GM18867 (cell line): Measurements from ENCODE around the gene CMKLR1.

Experiments
- ATAC-seq: cut with Tn5 transposase; IDR thresholded peaks from one replicate; pipeline ENCODE4 v1.9.1; 2021; ENCODE audit warnings: mild to moderate bottlenecking, moderate library complexity; ENCODE audit not compliant: unreplicated experiment

The CMKLR1 gene, protein sequence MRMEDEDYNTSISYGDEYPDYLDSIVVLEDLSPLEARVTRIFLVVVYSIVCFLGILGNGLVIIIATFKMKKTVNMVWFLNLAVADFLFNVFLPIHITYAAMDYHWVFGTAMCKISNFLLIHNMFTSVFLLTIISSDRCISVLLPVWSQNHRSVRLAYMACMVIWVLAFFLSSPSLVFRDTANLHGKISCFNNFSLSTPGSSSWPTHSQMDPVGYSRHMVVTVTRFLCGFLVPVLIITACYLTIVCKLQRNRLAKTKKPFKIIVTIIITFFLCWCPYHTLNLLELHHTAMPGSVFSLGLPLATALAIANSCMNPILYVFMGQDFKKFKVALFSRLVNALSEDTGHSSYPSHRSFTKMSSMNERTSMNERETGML

DNA sequence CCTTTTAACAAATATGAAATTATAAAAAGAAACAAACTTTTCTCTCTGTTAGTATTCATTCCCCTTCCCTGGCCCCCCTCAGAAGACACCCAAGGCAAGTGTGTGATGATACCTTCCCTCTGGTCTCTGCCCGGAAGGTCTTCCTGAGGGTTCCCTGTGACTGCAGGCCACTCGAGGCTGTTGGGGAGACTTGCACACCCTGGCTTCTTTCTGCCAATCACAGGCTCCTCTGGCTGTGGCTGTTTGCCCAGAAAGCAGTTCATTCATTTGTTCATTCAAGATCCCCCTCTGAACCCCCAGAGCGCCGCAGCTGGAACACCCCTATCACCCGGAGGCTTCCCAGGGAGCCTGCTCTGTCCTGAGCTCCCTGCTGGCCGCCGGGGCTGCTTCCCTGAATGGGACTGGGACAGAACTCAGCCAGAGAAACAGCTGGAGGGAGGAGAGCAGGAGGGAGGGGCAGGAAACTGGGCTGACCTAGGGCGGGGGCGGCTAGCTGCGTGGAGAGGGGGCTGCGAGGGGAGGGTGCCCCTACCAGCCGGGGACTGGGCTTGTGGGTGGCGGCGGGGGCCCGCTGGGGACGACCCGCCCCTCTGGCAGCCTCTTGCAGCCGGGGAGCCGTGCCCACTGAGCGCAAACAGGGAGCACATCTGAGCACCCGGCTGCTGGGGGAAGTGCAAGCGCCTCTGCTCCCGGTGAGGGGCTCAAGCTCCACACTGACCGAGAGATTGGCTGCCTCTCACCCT lies at the start of gene CMKLR1:
Gene CMKLR1, minus strand, starts transcription at position 397 of the 743 bp plus-strand sequence. CDS start 45,720 bp downstream, outside the sequence.
- ATAC-seq: no peak

DNA sequence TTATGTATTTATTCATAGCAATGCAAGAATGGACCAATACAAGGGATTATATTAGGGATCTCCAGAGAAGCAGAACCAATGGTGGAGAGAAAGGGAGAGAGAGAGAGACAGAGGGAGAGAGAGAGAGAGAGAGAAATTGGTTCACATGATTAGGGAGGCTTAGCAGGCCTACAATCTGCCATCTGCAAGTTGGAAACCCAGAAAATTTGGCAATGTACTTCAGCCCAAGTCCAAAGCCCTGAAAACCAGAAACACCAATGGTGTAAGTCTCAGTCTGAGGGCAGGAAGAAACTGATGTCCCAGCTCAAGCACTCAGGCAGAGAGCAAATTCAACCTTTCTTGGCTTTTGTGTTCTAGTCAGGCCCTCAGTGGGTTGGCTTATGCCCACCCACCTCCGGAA lies 48.7 kb upstream of the CMKLR1 start:
- no peak for ATAC-seq

DNA sequence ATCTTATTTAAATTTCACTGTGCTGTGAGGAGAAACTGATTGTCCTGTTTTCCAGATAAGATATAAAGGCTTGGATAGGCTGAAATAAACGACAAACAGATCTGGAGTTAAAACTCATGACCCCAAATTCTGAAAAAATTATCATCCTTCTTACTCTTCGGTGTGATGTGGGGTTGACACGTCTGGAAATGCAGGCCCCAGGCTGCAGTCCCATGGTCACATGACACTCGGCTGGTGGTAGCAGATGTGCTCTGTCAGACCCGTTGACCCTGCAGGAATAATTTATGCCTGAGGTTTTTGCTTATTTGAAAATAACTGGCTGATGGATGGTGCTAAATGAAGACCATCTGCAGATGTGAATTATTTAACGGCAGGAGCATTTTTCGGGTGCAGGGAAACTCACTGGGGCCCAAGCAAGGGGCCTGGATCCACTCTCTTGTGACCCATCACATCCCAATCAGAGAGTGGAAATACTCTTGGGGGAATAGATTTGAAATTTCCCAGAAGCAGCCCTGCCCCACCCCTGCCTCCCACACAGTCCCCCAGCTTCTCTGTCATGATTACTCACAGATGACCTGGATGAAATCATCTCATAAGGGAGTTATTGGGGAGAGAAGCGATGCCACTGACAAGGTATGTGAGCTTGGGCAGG lies 47.7 kb upstream of the CMKLR1 start:
- no peak for ATAC-seq

DNA sequence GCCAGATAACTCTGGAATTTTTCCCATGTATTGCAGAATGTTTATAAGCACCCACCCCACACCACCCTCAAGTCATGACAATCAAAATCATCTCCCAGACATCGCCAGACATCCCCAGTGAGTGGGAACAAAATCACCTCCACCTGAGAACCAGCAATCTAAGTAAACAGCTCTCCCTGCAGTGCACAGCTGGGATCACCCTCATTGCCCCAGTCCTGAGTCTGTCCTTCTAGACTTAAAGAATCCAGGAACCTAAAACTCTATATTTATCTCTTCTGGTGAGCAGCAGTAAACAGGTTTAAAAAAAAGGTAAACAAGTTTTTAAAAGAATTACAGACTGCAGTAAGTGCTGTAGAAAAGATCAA lies 43.3 kb upstream of the CMKLR1 start:
- ATAC-seq: no peak

DNA sequence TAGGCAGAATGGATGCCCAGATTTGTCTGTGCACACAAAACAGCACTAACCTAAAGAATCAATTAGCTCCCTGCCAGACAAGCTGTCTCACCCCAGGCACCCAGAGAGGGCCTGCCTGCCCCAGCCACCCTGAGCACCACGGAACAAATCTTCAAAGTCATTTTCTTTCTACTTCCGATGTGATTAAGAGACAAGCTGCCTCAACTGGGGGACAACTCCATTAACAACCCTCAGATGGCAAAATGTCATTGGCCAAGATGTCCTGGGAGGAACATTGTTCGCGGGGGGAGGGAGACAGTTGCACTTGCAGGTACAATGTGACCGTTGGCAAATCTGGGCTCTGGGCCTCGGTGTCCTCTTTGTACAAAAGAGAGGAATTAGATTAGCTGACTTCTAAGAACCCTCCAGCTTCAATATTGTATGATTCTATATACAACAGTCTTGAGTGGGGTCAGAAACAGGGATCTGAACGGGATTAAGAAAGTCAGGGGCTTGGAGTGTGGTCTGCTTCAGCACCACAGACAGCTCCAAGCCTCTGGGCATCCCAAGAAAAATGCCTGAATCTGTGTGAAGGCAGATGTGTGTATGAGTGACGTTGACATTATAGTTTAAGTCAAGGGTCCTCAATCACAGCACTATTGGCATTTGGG lies 42.8 kb upstream of the CMKLR1 start:
- no peak for ATAC-seq

DNA sequence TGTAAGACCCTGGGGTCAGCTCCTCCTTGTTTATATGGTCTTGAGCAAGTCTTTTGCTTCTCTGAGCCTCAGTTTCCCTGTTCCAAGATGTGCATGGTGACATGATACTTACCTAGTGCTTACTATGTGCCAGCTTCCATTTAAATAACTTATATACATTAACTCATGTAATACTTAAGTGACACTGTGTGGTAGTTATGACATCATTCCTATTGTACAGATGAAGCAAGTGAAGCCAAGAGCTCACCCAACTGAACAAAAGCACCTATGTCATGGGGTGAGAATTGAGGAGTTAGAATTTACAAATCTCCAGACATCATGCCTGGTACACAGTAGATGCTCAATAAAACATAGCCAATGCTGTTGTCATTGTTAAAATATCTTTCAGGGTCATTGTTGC lies 41.3 kb upstream of the CMKLR1 start:
- no peak for ATAC-seq

DNA sequence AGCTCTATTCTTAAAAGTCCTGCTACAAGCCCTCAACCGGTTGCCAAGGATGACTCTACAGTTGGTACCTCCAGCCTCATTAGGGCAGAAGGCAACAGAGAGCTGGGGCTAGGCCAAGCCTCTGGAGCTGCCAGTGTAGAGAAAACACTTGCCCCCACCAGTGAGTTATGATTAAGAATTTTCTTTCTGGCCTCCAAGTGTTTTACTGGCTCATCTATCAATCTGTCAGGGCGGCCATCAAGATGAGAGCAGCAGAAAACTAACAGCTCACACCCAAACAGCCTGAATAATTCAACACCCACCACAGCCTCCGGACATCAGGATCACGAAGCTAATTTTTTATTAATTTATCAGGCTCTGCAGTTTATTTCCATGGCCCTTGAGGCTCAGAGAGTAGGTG lies 40.7 kb upstream of the CMKLR1 start:
- no peak for ATAC-seq

DNA sequence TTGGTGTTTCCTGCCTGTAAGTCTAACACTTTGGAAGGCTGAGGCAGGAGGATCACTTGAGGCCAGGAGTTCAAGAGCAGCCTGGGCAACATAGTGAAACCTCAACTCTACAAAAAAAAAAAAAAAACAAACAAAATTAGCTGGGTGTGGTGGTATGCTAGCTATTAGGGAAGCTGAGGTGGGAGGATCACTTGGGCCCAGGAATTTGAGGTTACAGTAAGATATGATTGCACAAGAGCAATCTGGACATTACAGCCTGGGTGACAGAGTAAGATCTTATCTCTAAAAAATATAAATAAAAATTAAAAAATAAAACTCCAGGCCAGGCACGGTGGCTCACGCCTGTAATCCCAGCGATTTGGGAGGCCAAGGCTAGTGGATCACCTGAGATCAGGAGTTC lies 39.8 kb upstream of the CMKLR1 start:
- ATAC-seq: no peak

DNA sequence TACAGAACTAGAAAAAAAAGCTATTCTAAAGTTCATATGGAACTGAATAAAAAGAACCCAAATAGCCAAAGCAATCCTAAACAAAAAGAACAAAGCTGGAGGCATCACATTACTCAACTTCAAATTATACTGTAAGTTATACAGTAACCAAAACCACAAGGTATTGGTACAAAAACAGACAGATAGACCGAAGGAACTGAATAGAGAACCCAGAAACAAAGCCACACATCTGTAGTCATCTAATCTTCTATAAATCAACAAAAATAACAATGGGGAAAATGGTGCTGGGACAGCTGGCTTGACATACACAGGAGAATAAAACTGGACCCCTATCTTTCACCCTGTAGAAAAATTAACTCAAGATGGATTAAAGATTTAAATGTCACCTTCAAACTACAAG lies 38.1 kb upstream of the CMKLR1 start:
- no peak for ATAC-seq

DNA sequence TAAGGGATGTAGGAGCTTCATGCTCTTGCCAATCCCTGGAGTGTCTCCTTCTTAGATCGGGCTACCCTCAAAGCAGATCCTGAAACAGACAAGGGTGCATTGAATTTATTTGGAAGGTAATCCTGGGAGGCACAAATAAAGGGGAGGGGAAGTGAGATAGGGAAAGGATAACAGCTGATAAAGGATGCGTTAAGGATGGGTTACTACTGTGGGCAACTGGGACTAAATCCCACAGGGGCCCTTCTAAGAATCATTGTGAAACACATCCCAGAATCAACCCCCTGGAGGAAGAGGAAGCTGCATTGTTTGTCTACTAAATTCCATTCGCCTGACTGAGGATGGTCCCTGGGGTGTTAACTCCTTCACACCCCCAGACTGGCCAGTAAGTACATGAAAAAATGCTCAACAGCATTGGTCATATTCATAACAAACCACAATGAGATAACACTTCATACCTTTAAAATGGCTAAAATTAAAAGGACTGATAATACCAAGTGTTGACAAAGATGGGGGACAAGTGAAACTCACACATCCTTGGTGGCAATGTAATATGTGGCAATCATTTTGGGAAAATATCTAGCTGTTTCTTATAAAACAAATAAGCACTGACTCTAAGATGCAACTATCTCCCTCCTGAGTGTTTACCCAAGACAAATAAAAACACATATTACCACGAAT lies 37.0 kb upstream of the CMKLR1 start:
- no peak for ATAC-seq

DNA sequence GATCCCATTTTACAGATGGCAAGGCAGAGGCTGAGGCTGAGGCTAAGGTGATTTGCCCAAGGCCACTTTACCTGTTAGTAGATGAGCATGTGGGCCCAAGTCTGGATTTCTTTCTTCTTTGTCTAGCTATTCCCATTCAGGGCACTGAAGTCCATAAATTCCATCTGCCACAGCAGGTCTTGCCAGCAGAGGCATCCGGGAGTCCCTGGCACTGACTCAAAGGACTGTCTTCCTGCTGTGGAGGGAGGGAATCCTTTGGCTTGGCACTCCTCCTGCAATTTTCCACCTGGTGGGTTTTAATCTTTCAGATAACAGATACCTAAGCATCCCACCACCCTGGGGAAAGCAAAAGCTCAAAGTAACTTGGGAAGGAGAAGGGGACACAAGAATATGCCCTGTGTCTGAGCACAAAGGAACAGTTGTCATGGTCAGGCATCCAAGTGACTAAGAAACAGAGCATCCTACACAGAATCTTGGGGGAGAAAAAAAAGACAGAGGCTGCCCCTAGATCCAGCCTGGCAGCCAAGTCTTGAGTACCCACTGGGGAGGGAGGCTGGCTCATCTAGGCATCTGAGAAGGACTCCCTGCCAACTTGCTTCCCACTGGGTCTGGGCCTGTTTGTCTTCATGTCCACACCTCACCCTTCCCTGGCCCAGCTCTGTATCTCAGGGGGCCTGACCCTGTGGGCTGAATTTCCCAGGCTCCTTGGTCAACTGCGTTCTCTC lies 35.6 kb upstream of the CMKLR1 start:
- ATAC-seq: no peak

DNA sequence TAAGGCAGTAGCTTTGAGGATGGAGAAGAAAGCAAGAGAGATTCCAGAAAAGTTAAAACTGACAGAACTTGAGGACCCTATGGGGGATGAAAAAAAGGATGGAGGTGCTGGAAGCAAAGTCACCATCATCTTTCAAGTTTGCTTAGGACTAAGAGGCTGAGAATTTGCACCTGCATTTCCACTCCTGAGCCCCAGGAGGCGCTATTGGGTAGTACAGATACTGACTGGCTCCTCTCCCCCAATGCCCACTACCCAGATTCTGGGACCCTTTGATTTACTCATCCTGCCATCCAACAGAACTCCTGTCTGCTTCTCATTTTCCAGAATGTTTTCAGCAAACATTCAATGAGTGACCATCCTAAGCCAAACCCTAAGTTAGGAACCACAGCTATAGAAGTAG lies 34.0 kb upstream of the CMKLR1 start:
- ATAC-seq: no peak

DNA sequence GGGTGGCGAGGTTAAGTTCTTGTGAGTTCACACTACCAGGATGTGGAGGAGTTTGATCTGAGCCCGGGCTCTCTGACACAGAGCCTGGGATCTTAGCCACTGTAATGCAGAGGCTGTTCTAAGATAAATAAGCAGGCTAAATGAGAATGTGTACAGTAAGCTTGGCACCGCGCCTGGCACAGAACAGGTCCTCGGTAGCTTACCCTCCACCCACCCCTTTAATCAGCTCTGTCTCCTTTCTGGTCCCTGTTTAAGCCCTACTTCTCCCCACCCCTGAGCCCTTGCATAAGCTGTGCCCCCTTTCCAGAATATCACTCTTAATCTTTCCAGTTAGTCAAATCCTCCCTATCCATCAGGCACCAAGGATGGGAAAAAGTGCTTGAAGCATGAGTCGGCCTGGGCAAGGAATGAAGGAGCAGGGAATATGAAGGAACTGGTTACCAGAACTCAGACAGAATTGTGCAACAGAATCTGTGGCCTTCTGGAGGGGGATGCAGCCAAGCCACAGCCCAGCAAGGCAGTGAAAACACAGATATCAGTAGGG lies 32.8 kb upstream of the CMKLR1 start:
- ATAC-seq: no peak

DNA sequence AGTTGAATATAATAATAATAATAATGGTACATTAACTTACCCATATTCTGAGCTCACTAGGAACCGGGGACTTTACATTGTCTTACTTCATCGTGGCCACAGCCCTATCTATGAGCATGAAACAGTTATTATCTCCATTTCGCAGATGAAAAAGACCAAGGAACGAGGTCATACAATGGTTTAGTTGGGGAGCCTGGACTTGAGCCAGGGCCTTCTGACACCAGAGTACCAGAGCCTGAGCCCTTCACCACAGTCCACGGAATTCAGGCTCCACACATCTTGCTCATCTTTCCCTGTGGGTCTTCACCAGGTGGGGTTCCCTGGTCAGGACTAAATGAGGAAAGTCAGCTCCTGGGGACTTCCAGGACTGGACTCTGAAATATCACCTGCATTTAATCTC lies 31.3 kb upstream of the CMKLR1 start:
- no peak for ATAC-seq

DNA sequence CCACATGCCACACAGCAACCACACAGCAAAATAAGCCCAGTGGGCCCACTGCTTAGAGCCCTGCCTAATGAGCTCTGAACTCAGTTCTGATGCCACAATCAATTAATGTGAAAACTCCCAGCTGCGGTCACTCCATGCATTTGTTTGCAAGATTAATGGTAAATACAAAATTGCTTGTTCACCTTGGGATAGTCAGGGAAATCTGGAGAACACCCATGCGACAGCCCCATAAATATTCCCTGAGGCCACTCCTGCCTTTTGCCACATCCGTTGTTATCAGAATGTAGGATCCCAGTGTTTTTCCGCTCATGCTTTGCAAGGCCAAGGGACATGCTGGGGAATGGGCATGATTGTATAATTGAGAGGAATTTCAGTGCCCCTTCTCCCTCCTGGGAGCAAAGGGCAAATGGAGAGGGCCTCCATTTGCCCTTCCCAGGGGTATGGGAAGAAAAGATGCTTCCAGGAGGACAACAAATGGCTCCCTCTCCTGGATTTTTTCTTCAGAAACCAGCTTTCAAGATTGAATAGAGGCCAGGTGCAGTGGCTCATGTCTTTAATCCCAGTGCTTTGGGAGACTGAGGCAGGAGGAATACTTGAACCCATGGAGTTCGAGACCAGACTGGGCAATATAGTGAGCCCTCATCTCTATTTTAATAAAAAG lies 30.8 kb upstream of the CMKLR1 start:
- ATAC-seq: no peak

DNA sequence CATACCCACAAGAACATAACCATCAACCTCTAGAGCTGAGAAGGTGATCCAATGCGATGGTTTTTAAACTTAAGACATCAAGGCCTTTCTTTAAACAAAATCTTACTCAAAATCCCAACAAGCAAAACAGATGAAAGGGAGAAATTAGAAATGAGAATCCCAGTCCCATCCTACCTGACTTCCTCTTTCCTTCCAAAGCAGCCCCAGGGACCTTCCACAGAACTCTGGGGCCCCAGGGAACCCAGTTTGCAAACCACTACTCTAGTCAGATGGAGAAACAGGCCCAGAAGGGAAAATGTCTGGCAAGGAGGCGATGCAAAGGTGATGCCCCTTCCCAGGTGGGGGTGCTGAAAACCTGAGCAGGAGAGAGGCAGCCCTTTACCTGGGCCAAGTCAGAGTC lies 29.0 kb upstream of the CMKLR1 start:
- no peak for ATAC-seq

DNA sequence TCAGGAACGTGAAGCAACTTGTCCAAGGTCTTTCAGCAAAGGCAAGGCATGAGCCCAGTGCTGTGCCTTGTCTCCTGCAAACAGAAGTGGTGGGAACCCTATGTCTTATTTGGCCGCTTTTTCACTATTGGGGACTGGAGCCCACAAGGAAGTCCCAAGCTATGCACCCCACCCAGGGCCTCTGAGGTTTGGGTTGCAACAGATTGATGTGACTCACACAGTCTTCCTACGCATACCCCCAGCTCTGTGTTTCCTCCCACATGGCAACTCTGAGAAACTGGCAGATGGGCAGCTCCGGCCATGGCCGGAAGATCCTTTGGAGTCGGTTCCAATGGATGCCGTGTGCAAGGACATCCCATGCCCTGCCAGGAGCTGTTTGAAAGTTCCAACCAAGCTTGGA lies 28.3 kb upstream of the CMKLR1 start:
- ATAC-seq: no peak

DNA sequence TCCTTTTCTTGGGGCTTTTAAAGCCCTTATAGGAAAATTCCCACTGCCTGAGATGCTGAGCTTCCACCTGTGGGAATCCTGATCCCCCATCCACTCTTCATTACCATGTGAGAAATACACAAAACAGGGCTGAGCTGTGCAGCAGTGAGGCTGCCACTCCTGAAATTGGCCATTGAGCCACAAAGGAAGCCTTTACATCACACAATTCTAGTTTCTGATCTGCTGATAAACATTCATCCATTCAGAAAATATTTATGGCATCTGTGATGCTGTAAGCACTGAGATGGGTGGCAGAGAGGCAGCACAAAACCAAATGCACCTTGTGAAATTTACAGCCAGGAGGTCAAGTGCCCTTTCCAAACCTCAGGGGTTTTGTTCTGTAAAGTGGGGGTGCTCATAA lies 26.2 kb upstream of the CMKLR1 start:
- ATAC-seq: no peak

DNA sequence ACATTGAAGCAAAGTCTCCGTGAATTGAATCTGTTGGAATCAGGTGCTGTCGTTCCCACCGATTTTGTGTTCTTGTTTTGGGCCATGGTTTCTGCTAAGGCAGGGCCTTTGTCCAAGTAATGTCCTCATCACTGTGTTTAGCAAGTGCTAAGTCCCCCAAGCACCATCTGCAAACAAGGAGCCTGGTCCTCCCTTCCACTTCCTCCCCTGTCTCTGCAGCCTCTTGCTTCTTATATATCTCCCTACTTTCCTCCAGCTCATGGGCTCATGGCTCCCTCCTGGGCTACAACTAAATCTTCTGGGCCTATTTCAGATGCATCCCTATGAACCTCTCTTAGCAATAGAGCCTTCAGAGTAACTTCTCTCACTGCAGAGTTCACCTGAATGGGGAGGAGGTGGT lies 25.8 kb upstream of the CMKLR1 start:
- no peak for ATAC-seq

DNA sequence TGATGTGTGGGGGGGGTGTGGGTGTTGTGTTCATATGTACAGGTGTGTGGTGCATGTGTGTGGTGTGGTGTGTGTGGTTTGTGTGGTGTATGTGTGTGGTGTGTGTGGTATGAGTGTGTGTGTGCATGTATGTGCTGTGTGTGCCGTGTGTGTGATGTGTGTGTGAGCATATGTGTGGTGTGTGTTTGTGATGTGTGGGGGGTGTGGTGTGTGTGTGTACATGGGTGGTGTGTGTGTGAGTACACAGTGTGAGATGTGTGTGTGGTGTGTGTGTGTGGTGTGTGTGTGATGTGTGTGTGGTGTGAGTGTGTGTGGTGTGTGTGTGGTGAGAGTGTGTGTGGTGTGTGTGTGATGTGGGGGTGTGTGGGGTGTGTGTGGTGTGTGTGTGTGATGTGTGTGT lies 24.5 kb upstream of the CMKLR1 start:
- no peak for ATAC-seq
